Measurements from ENCODE around the gene LTB.

DNA sequence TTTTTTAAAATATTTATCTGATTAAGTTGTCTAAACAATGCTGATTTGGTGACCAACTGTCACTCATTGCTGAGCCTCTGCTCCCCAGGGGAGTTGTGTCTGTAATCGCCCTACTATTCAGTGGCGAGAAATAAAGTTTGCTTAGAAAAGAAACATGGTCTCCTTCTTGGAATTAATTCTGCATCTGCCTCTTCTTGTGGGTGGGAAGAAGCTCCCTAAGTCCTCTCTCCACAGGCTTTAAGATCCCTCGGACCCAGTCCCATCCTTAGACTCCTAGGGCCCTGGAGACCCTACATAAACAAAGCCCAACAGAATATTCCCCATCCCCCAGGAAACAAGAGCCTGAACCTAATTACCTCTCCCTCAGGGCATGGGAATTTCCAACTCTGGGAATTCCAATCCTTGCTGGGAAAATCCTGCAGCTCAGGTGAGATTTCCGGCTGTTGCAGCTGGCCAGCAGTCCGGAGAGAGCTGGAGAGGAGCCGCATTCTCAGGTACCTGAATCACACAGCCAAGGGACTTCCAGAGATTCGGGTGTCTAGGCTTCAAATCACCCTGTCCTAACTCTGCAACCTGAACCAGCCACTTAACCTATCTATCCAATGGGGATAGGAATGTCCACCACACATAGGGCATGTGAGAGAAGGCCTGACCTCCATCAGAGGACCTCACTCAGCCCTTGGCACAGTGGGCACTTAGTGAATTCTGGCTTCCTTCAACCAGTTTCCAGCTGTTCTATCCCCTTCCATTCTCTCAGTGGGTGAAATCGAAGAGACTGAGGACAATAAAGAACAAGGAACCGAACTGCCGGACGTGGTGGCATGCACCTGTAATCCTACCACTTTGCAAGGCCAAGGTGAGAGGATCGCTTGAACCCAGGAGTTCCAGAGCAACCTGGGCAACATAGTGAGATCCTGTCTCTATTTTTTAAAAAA, 3.8 kb downstream of the LTB start:
- TF ChIP-seq CEBPB (IDR thresholded peaks at IDR 0.05) (no peak), REST (IDR thresholded peaks at IDR 0.05; ENCODE audit: low read depth) (no peak)

Data from Ishikawa (cell line).